NOMO-1 treated with DMSO at 0.1 percent for 48 hours (cell line): ENCODE results near the gene PTBP3.
"Not testable (repeated sequence)": the region's sequence is repeated elsewhere in the genome, so short reads cannot be mapped to it uniquely, and the experiment has no call there.

ENCODE experiments used
- DNase-seq: peaks from one replicate; lab custom pipeline; 2025; ENCODE audit not compliant: unreplicated experiment; lab: John Stamatoyannopoulos, UW

PTBP3 gene

DNA sequence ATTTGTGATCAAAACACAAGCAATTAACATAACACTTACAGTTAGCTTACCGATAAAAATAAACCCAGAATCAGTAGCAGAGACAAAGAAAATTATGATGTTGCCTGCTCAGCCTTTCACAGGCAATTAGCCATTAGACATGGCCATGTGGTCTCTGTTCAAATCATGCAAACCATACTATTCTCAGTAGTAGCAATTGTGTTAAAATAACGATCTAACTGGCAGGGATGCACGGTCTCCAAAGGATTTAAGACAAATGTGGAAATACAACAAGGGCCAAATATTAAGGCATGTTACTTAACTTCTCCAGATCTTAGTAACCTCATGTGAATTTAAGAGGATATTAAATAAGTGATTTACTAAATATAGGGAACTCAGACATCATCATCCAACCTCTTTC, 59.5 kb downstream of the PTBP3 start:
- no peak for DNase-seq

DNA sequence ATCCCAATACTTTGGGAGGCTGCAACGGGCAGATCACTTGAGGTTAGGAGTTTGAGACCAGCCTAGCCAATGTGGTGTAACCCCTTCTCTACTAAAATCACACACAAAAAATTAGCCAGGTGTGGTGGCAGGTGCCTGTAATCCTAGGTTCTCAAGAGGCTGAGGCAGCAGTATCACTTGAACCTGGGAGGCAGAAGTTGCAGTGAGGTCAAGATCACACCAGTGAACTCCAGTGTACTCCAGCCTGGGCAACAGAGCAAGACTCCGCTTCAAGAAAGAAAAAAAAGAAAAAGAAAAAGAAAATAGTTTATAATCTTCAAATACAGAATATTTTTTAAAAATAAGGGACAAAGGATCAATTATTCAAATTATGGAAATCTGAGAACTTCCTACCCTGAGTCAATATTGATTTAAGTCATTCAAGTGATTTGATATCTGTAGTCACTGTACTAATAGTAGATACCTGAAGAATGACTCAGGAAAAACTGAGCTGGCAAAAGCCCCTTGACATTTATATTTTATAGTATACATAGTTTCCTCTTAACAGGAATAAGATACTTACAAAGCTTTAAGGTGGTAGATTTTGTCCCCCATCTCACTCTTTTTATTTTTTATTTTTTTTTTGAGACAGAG, 61.8 kb downstream of the PTBP3 start:
- no peak for DNase-seq

DNA sequence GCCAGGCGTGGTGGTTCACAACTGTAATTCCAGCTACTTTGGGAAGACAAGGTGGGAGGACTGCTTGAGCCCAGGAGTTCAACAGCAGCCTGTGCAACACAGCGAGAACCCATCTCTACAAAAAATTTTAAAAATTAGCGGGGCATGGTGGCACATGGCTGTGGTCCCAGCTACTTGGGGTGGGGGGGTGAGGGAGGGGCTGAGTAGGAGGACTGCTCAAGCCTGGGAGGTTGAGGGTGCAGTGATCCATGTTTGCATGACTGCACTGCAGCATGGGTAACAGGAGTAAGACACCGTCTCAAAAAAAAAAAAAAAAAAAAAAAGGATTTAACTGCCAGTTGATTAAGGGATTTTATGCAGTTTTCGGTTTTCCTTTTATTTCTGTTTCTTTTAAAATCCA, 65.0 kb downstream of the PTBP3 start:
- no peak for DNase-seq

DNA sequence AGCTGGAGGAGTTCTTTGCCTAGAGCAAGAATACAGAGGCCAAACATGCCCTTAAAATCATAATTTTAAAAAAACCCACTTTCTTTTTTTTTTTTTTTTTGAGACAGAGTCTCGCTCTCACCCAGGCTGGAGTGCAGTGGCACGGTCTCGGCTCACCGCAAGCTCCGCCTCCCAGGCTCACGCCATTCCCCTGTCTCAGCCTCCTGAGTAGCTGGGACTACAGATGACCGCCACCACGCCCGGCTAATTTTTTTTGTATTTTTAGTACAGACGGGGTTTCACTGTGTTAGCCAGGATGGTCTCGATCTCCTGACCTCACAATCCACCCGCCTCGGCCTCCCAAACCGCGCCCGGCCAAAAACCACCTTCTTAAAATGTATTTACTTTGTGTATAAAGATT, 66.3 kb downstream of the PTBP3 start:
- not testable (repeated sequence) for DNase-seq

DNA sequence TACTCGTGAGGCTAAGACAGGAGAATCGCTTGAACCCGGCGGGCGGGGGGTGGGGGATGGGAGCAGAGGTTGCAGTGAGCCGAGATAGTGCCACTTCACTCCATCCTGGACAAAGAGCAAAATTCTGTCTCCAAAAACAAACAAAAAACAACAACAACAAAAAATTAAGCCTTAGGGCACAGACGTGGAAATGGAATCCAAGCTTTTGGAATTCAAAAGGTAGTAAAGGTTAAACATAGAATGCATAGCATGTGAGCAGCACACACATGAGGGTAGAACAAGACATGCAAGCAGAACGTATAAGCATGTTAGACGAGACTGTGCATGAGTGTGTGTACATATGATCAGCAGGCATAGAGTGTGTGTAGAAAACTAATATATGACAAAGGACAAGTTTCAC, 68.0 kb downstream of the PTBP3 start:
- DNase-seq, result no peak

DNA sequence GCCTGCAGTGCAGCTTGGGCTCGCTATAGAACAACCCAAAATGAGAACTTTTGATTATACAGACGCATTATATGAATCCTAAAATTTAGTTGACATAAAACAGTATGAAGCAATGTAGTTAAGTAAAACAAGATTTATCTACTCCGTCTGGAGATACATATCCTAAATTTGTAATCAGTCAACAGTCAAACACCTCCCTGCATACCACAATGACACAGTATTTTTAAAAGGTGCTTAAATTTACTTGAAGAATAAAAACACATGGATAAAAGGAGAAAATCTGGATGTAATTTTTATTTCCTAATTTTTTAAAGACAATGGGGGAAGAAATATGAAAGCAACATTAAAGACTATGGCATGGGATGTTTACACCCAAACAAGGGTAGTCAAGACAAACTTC, 70.8 kb downstream of the PTBP3 start:
- DNase-seq, result no peak

DNA sequence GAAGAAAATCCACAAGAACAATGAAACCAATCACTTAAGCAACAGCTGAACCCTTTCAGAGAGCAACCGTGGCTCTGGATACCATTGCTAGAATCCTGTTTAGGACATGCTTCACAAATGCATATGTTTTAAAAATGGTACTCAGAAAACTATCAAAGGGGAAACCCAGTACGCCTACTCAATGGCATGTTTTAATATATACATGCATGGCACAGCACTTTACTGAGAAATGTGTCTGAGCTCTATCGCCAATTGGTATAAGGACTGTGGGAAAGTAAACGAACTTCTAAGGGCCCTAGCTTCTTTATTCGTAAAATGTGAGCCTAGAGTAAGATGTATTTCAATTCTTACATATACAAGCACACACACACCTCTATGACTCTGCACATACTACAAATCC, 72.3 kb downstream of the PTBP3 start:
- no peak for DNase-seq

DNA sequence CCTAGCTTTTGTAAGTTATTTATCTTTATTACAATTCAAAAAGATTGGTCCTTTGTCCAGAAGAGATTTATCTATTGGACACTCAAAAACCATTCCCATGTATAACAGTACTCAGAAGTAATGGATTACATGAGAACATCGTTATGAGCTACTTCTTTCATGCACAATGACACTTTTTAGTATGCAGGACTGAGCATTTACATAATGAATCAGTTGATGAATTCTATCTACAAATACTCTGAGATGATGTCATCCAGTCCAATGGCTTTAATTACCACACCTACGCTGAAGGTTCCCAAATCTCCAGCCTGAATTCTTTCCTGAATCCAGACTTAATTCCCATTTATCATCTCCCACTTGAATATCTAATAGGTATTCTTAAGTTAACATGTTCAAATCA, 75.3 kb downstream of the PTBP3 start:
- no peak for DNase-seq

DNA sequence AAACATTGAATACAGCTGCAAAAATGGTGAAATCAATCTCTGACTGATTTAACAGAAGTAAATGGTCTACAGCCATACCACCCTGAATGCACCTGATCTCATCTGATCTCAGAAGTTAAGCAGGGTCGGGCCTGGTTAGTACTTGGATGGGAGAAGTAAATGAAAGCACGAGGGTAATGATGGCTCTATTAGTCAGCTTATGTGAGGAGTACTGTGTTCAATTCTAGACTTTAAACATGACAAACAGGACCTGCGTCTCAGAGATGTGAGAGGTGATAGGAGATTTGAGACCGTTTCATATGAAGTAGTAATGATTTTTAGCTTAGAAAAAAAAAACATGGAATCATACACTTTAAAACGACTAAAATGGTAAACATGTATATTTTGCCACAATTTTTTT, 81.2 kb downstream of the PTBP3 start:
- DNase-seq, result no peak

DNA sequence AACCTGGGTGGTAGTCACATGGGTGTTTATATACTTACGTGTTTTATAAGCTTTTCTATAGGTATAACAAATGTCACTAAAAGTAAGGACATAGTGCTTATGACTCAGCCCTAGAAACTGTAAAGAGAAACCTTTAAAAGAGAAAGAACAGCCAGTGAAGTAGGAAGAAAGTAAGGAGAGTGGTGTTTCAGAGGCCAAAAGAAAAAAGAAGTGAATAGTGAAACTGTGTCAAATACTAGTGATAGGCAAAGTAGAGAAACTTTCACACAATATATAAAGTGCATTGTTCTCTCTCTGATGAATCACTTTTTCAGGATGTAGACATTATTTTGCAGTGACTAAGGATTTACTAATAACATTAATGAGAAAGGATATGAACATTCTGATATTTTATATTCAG, 84.1 kb downstream of the PTBP3 start:
- no peak for DNase-seq

DNA sequence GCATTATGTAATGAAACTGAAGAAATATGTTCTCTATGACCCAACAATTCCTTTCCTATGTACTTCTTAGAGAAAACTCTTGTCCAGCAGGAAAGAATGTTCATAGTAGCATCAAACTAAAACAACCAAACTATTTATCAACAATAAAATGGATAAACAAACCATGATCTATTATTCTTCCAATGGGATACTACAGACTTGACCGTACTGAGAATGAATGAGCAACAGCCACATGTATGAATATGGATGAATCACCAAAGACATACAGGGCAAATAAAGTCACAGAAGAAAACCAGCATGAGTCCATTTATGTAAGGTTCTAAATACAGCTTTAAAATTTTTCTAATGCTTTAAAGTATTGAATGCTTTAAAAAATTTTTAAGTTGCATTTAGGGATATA, 84.7 kb downstream of the PTBP3 start:
- DNase-seq, result no peak

DNA sequence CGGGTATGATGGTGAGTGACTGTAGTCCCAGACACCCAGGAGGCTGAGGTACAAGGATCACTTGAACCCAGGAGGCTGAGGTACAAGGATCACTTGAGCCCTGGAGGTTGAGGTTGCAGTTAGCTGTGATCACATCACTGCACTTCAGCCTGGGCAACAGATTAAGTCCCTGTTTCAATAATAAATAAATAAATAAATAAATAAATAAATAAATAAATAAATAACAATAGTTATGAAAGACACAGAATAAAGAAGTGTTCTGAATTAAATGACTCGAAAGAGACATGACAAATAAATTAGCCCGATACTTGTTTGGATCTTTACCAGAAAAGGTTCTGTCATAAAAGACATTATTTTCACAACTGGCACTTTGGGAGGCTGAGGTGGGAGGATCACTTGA, 86.3 kb downstream of the PTBP3 start:
- no peak for DNase-seq

DNA sequence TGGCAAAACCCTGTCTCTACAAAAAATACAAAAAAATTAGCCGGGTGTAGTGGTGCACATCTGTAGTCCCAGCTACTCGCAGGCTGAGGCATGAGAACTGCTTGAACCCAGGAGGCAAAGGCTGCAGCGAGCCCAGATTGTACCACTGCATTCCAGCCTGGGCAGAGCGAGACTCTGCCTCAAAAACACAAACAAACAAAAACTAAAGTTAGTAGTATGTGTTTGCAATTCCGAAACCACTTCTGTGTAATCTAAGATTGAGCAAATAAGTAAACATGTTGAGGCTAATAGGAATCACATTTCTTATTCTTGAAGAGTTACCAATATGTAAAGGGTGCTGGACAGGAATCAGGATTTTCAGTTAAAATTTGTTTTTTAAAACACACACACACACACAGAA, 88.3 kb downstream of the PTBP3 start:
- DNase-seq, result no peak

DNA sequence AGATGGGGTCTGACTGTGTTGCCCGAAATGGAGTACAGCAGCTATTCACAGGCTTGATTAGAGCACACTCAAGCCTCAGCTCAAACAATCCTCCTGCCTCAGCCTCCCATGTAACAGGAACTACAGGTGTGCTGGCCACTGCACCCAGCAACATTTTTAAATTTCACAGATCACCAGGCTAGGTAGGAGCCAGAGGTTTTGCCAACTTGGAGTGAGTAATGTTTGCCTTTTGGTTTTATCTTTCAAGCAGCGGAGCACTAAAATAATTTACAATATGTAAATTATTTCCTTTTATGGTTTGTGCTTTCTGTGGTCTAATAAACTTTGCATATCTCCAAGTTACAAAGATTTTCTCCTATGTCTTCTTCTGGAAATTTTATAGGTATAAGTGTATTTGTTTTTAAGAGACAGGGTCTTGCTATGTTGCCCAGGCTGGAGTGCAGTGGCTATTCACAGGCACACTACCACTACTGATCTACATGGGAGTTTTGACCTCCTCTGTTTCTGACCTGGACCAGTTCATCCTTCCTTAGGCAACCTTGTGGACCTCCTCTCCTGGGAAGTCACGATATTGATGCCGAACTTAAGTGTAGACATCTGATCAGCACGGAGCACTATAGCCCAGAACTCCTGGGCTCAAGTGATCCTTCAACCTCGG, 91.1 kb downstream of the PTBP3 start:
- no peak for DNase-seq

DNA sequence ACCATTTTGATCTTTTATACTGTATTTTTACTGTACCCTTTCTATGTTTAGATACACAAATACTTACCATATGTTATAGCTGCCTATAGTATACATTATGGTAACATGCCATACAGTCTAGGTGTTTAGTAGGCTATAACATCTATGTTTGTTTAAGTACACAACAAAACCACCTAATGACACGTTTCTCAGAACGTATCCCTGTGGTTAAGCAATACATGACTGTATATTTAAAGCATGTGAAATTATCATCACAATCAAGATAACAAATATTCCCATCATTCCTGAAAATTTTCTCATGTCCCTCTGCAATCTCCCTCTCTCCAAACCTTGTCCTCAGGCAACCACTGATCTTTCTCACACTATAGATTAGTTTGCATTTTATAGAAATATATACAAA, 91.9 kb downstream of the PTBP3 start:
- no peak for DNase-seq

DNA sequence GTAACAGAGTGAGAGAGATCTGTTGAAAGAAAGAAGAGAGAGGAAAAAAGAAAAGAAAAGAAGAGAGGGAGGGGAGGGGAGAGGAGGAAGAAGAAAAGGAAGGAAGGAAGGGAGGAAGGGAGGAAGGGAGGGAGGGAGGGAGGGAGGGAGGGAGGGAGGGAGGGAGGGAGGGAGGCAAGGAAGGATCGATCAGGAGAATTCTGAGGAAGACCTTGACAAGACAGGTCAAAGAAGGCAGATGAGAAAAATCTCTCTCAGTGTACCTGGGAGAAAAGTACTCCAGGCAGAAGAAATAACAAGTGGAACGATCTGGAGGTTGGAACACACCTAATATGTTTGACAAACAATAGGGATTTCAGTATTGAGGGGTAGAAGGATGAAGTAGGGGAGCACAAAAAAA, 93.7 kb downstream of the PTBP3 start:
- DNase-seq, result no peak

DNA sequence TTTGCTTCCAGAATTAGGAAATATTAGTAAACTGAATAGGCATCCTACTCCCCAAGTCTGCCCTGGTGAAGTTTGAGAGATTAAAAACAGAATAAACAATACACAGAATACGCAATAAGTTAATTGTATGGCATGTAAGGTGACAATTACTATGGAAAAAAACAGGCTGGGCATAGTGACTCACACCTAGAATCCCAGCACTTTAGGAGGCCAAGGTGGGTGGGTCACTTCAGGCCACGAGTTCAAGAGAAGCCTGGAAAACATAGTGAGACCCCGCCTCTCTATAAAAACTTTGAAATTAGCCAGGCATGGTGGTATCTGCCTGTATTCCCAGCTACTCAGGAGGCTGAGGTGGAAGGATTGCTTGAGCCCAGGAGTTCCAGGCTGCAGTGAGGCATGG, 94.1 kb downstream of the PTBP3 start:
- no peak for DNase-seq

DNA sequence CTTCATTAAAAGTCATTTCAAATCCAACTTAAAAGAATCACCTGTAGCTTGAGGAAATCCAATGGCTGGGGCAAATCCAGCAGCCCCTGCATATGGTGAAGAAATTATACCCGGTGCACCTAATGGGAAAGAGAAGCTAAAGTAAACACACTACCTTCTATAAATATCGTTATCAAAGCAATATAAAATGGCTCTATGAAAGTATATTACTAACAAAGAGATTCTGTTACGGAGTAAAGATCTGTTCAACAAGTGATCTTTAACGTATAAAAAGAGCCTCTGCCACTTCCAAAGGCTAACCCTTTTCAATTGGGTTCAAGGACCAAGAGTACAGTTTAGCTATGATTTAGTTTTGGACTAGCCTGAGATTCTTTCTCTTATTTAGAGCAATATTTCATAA, 98.6 kb downstream of the PTBP3 start:
- DNase-seq, result no peak

DNA sequence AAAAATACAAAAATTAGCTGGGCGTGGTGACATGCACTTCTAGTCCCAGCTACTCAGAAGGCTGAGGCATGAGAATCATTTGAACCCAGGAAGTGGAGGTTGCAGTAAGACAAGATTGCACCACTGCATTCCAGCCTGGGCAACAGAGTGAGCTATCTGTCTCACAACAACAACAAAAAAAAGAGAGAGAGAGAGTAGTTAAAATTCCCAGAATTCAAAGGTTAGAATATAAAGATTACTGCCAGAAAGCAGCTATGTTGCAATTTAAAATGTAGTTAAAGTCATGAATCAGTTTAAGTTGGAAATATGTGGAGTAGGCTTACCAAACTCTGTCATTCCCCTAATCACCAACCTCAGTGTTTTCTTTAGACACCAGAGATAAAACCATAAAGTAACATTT, 99.7 kb downstream of the PTBP3 start:
- no peak for DNase-seq

DNA sequence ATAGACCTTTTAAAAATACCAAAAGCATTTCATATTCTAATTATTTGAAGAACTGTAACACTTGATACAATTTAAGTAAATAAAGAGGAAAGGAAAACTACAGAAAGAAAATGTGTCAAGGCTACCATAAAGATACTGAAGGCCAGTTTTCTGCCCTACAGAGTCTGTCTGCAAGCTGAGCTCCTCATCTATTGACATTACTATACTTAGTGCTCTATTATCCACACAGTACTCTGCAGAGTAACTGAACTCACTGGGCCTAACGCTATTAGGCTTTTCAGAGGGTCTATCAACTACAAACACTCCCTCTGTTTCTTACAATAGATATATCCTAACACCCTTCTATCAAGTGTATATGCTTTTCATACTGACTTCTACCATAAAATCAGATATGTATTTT, 101.2 kb downstream of the PTBP3 start:
- no peak for DNase-seq

DNA sequence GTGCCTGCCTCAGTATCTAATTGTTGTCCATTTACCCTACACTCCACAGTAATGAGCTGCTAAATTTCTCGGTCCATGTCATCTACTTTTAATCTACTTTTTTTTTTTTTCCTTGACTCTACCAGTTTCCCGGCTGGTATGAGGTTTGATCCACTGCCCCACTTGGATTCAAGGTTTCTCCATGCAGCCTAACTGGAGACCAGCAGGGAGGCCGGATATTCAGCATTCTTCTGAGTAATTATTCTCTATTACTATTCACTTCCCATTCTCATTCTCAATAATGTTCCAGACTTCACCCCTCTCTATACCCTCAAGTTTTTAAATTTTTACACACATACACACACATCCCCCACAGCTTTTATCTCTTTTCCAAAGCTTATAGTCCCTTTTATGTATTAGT, 107.3 kb downstream of the PTBP3 start:
- DNase-seq, result no peak

DNA sequence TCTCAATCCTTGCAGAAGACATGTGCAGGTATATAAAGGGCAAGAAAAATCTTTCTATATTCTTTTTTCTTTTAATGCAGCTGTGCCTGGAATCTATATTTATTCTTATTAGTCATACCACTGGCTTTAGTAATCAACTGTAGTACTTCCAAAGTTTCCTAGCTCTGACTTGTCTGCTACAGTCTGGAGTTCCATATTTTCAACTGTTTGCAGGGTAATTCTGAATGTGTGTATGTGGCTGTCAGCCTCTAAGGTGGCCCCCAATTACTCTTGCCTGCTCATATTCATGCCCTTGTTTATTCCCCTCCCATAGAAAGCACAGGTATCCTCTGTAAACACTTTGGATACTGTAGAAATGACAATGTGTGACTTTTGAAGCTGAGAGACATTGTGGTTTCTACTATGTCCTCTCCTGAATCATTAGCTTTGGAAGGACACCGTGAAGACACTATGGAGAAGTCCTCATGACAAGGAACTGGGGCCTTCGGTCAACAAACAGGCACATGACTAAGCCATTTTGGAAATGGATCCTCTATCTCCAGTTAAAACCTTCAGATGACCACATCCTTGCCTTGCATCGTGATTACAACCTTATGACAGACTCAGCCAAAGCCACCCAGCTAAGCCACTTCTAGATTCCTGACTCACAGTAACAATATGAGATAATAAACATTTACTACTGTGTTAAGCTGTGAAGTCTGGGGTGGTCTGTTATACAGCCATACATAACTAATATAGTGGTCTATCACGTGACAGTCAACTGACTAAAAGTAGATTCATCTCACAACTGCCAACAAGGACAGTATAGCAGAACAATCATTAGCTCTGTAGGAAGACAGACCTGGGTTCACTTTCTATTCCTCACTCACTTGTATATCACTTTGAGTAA, 108.8 kb downstream of the PTBP3 start:
- no peak for DNase-seq
